ENCODE data around the gene MYL3.
A peak's percentile ranks its signal among the peaks of the same experiment; 100 is the strongest.

The MYL3 gene

GRCh38 chr3:46899151-46900006, 36.1 kb upstream of the MYL3 start:
- no peak overlapping the region for H3K4me3 ChIP-seq (ENCODE audit: low read depth, low read length)

DNA sequence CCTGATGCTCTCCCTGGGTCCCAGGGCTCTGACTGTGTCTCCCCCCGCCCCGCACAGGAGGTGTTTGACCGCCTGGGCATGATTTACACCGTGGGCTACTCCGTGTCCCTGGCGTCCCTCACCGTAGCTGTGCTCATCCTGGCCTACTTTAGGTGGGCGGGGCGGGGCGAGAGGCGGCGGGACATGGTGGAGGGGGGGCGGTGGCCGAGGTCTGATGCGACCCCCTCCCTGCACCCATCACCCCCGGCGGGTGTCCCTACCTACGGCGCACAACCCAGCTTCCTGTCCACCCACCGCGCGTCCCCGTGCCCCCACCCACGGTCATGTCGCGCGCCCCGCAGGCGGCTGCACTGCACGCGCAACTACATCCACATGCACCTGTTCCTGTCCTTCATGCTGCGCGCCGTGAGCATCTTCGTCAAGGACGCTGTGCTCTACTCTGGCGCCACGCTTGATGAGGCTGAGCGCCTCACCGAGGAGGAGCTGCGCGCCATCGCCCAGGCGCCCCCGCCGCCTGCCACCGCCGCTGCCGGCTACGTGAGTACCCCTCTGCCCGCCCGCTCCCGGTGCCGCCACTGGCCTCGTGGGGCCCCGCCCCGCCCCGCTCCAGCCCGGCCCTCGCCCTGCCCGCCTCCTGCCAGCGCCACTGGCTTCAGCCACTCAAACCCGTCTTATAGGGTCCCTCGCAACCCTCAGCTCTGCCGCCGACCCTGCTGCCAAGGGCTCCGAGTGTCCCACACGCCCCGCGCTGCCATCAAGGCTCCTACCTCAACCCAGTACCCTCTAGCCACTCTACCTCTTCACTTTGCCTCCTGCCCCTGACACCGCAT, 35.3 kb upstream of the MYL3 start:
- H3K4me3 ChIP-seq (ENCODE audit: low read depth, low read length), result no peak overlapping the region

DNA sequence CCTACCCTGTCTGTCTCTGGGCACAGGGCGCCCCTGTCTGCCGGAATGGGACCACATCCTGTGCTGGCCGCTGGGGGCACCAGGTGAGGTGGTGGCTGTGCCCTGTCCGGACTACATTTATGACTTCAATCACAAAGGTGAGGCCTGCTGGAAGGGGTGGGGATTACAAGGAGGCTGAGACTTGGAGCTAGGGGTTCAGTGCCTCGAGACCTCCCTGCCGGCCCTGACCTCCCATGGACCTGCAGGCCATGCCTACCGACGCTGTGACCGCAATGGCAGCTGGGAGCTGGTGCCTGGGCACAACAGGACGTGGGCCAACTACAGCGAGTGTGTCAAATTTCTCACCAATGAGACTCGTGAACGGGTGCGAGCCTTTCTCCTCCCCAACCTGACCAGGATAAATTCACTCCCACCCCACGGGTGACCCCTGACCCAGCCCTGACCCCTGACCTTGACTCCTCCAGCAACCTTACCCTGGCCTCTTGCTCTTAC, 34.6 kb upstream of the MYL3 start:
- H3K4me3 ChIP-seq (ENCODE audit: low read depth, low read length), result no peak overlapping the region

DNA sequence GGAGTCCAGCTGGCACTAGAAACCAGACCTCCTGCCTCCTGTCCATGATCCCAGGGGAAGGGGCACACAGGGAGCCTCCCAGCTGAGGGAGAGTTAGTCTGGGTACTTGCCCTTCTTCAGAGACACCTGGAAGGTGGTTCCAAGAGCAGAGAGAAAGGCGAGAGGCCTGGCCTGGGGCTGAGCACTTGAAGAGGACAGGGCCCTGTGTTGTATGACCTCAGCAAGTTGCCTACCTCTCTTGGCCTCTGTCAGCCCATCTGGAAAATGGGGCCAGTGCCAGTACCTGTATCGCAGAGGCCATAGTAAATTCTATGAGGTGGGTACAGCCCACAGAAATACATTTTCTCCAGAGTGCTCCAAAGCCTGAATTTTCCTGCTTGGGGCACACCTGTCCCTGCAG, 33.8 kb upstream of the MYL3 start:
- H3K4me3 ChIP-seq (ENCODE audit: low read depth, low read length), result no peak overlapping the region

GRCh38 chr3:46896386-46896785, 33.1 kb upstream of the MYL3 start:
- no peak overlapping the region for H3K4me3 ChIP-seq (ENCODE audit: low read depth, low read length)

- H3K4me3 ChIP-seq (ENCODE audit: low read depth, low read length), result no peak overlapping the region
These were observed 32.5 kb upstream of the MYL3 start for GRCh38 chr3:46895761-46896160.

GRCh38 chr3:46895204-46895660, 32.0 kb upstream of the MYL3 start:
- no peak overlapping the region for H3K4me3 ChIP-seq (ENCODE audit: low read depth, low read length)

- no peak overlapping the region for H3K4me3 ChIP-seq (ENCODE audit: low read depth, low read length)
These were observed 31.0 kb upstream of the MYL3 start for GRCh38 chr3:46894256-46894655.

GRCh38 chr3:46893763-46894162, 30.5 kb upstream of the MYL3 start:
- no peak overlapping the region for H3K4me3 ChIP-seq (ENCODE audit: low read depth, low read length)

DNA sequence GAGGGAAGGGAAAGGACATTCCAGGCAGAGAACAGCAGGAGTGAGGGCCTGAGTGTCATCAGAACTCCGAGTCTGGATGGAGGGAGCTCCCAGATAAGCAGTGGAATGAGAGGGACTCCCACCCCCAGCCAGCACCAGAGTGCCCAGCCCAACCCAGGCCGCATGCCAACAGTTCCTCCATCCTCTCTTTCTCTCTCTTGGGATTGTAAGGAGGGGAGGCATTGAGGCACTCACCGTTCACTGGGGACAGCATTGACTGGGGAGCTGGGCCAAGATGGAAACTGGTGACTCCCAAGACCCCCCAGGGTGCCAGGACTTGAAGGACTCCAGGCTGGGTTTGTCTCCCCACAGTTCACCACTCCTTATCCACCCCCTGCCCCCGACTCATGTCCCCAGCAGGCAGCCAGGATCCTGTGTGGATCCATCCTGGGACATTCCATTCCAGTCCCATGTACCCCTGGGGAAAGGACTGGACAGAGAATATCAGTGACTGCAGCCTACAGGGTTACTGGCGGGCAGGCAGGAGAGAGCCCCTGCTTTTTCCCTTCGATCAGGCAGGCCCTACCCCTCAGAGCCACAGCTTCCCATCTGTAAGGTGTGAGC, 30.0 kb upstream of the MYL3 start:
- H3K4me3 ChIP-seq (ENCODE audit: low read depth, low read length), result no peak overlapping the region

- H3K4me3 ChIP-seq (ENCODE audit: low read depth, low read length), result peak overlapping the region; percentile 33
These were observed 29.3 kb upstream of the MYL3 start for GRCh38 chr3:46892285-46893145.

DNA sequence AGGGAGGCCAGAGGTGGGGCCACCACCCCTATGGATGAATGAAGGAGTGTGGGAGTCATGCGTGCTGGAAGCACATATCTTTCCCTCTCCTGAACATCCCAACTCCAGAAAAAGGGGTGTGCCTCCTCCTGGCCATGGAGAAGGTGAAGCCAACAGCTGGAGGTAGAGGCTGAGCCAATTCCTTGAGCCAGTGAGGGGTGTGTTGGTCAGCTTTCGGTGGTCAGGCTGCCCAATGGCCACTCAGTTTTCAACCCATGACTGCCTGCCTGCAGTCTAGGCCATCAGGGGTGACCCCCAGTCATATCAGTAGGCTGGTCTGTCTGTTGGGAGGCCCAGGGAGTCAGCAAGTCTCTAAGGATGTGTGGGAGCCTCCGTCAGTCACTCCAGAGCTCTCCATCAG, 27.9 kb upstream of the MYL3 start:
- no peak overlapping the region for H3K4me3 ChIP-seq (ENCODE audit: low read depth, low read length)

DNA sequence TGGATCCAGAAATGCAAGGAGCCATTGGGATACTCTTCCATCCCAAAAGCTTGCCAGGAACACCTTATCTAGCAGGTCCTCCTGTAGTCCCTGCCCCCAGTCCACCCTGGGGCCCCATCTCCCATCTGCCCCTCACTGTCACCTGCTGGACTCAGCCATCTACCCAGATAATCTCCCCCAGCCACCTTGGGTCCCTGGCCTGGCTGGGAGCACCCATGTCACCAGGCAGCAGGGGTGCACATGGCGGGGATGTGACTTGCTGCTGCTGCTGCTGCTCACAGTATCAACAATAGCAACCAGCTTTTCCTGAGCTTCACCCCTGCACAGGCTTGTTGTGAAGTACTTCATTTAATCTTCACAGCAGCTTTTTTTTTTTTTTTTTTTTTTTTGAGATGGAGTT, 26.9 kb upstream of the MYL3 start:
- no peak overlapping the region for H3K4me3 ChIP-seq (ENCODE audit: low read depth, low read length)

DNA sequence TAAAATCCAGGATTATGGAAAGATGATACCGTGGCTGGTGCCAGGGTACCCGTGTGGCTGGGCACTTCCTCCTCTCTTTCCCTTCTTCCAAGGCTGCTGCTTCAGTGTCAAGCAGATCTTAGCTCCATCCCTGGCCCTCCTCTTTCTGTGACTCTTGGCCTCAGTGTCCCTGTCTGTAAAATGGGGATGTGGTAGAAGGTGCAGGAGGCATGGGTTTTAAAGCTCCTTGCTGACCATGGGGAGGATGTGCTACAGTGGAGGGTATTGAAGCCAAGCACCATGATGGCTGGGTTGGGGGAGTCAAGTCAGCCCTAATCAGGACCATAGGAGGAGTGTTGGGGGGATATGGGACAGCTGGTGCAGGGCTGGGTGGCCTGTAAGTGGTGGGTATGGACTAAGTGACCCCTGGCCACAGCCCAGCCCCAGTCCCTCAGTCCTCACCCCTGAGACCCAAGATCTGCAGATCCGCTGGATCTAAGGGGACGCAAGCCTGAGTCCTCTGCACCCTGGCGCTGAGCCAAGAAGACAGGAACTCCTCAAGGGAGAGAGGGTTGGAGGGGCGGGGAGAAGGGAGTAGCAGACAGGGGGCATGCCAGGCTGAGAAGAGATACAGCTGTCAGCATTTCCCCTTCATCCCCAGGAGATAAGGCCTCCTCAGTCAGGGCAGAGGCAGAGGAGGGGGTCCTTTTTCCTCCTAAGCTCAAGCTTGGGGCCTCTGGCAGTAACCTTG, 26.3 kb upstream of the MYL3 start:
- H3K4me3 ChIP-seq (ENCODE audit: low read depth, low read length), result no peak overlapping the region

GRCh38 chr3:46888705-46889104, 25.5 kb upstream of the MYL3 start:
- no peak overlapping the region for H3K4me3 ChIP-seq (ENCODE audit: low read depth, low read length)

DNA sequence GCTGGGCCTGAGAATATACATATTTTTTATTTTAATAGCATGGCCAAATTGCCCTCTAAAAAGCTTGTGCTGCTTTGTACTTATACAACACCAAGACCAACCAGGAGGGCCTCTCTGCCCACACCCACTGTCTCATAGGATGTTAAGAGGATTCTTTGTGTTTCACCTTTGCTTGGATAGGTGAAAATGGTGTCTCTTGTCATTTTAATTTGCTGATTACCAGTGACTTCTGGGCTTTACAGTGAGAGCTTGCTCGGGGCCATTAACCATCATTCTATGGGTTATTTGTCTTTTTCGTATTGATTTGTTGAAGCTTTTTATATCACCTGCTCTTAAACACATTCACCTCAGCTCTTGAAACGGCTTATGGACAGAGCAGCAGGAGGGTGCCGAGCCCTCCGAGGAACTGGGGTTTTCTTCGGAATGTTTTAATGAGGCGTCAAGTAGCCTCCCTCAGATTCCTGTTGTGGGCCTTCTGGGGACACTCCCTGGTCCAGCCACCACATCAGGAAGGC, 24.8 kb upstream of the MYL3 start:
- H3K4me3 ChIP-seq (ENCODE audit: low read depth, low read length), result no peak overlapping the region

DNA sequence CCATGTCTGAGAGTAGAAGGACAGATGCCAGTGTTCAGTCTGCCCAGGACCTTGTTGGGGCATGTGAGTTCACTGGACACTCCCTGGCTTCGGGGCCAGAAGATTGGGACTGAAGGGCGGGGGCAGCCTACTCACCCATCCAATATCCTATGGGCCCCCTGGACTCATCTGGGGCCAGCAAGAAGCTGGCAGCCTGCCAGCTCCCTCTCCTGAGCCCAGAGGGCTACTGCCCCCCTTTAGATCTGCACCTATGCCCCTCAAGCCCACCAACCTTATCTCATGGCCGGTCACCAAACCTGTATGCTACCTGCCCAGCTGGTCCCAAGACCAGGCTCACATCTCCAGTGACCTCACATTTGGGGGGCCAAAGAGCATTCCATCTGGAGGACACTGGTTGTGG, 22.4 kb upstream of the MYL3 start:
- H3K4me3 ChIP-seq (ENCODE audit: low read depth, low read length), result no peak overlapping the region

DNA sequence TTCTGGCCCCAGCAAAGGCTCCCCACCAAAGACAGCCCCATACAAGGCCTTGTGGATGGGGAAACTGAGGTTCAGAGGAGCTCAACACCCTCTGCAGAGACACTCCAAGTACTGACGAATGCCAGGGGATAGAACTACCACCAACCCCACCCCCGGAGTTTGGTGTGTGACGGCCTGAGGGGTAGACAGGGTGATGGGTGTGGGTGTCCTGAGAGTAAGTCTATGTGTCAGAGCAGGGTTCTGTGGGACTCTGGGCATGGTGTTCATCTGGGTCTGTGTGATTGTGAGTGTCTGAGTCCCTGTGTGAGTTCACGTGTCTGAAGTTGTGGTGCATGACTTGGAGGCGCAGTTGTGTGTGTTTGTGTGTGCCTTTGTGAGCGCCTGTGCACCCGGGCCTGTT, 21.7 kb upstream of the MYL3 start:
- H3K4me3 ChIP-seq (ENCODE audit: low read depth, low read length), result no peak overlapping the region

DNA sequence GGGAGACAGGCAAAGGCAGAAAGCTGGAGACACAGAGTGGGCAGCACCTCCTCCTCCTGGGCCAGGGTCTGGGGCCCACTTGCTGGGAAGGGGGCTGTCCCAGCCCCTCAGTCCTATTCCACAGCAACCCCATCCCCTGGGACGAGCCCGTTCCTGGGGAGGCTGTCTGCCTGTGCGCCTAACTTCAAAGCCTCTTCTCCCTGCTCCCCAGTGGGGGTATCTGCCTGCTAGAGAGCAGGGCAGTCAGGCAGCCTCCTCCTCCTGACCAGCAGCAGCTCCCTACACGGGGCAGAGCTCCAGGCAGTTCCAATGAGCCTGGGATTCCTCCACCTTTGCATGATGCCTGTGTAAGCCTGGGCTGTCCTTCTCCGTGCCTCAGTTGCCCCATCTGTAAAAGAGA, 21.2 kb upstream of the MYL3 start:
- no peak overlapping the region for H3K4me3 ChIP-seq (ENCODE audit: low read depth, low read length)

DNA sequence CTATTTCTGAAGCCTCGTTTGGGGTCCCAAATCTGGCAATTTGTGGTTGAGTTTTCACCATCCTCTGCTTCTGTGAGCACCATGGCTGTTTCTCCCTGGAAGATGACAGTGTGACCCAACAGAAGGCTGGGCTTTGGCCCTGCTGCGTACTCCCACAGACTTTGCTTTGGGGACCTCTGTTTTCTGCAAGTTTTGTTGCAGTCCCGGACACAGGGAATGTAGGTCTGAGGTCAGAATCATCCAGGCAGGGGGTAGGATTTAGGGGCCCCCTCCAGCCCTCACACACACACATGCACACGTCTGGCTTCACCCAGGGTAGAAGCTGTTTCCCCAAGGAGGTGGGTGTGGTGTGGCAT, 20.6 kb upstream of the MYL3 start:
- peak overlapping the region; percentile 13 for H3K4me3 ChIP-seq (ENCODE audit: low read depth, low read length)
